ENCODE results near the gene PSME1.

PSME1 gene

GRCh38 chr14:24116128-24116814 lies 19.7 kb upstream of the PSME1 start:
- H3K36me3 Mint-ChIP-seq (ENCODE audit: low read depth) = peaks cover 40% of the 10 kb centered on the region
- no peak for DNase-seq
- no peak overlapping the region for H3K27ac Mint-ChIP-seq
- H3K4me3 Mint-ChIP-seq = peak overlapping the region; percentile 98
- peaks cover 17% of the 10 kb centered on the region for H3K4me1 Mint-ChIP-seq
- H3K27me3 Mint-ChIP-seq (ENCODE audit: low read depth, poor library complexity) = peaks cover 10% of the 10 kb centered on the region
- TF ChIP-seq CTCF (IDR thresholded peaks at IDR 0.05) = no peak
- no peaks in the 10 kb centered on the region for H3K9me3 Mint-ChIP-seq

DNA sequence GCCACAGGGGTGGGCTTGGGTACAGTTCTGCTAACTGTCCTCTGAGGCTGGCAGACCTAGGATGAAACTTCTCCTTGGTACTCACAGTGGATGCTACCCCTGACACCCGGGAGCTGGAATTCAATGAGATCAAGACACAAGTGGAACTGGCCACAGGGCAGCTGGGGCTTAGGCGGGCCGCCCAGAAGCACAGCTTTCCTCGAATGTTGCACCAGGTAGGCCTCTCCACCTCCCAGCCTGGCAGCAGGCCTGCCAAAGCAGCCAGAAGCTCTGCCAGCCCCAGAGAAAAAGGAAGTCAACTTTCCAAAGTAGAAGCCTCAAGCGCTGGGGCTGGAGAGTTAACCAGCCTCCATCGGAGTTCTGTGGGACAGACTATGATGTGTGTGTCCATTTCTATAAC lies 18.8 kb upstream of the PSME1 start:
- no peak overlapping the region for H3K27ac Mint-ChIP-seq
- no peak for TF ChIP-seq CTCF (IDR thresholded peaks at IDR 0.05)
- H3K27me3 Mint-ChIP-seq (ENCODE audit: low read depth, poor library complexity) = peaks cover 14% of the 10 kb centered on the region
- H3K36me3 Mint-ChIP-seq (ENCODE audit: low read depth) = peaks cover 45% of the 10 kb centered on the region
- H3K4me1 Mint-ChIP-seq = peaks cover 17% of the 10 kb centered on the region
- H3K4me3 Mint-ChIP-seq = no peak overlapping the region
- no peak for DNase-seq
- H3K9me3 Mint-ChIP-seq = no peaks in the 10 kb centered on the region

DNA sequence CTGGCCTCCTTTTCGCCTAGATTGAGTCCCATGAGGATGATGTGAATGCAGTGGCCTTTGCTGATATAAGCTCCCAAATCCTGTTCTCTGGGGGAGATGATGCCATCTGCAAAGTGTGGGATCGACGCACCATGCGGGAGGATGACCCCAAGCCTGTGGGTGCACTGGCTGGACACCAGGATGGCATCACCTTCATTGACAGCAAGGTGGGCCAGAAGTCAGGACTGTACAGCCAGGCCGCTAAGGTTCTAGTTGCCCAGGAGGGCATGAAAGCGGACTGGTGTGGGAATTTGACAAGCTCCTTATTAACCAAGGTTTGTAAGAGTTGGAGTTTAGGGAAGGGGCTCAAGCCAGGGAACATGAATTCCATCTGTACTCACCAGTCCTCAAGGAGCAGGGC lies 16.3 kb upstream of the PSME1 start:
- H3K4me1 Mint-ChIP-seq = peaks cover 17% of the 10 kb centered on the region
- no peak for TF ChIP-seq CTCF (IDR thresholded peaks at IDR 0.05)
- peaks cover 51% of the 10 kb centered on the region for H3K36me3 Mint-ChIP-seq (ENCODE audit: low read depth)
- no peak overlapping the region for H3K27ac Mint-ChIP-seq
- no peaks in the 10 kb centered on the region for H3K9me3 Mint-ChIP-seq
- peaks cover 14% of the 10 kb centered on the region for H3K27me3 Mint-ChIP-seq (ENCODE audit: low read depth, poor library complexity)
- no peak for DNase-seq
- H3K4me3 Mint-ChIP-seq = no peak overlapping the region

DNA sequence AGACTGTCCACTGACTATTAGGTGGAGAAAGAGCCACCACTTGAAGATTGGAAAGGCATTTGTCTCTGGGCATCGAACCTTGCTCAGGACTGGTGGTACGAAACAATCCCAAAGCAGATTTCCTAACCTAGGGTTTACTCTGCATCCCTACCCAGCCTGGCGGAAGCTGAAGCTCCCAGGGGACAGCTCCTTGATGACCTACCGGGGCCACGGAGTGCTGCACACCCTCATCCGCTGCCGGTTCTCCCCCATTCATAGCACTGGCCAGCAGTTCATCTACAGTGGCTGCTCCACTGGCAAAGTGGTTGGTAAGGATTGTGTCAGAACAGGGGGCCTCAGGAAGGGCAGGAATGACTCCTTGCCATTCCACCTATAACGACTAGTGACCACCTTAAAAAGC lies 14.8 kb upstream of the PSME1 start:
- H3K4me3 Mint-ChIP-seq = no peak overlapping the region

GRCh38 chr14:24122416-24122815 lies 13.6 kb upstream of the PSME1 start:
- no peak for DNase-seq
- H3K9me3 Mint-ChIP-seq = no peaks in the 10 kb centered on the region
- H3K4me1 Mint-ChIP-seq = no peaks in the 10 kb centered on the region
- H3K27me3 Mint-ChIP-seq (ENCODE audit: low read depth, poor library complexity) = peaks cover 4% of the 10 kb centered on the region
- peaks cover 47% of the 10 kb centered on the region for H3K36me3 Mint-ChIP-seq (ENCODE audit: low read depth)
- H3K4me3 Mint-ChIP-seq = no peak overlapping the region
- H3K27ac Mint-ChIP-seq = no peak overlapping the region
- no peak for TF ChIP-seq CTCF (IDR thresholded peaks at IDR 0.05)

More for the DNA sequence above, 14.8 kb upstream of the PSME1 start:
- DNase-seq = no peak
- Mint-ChIP-seq H3K27ac (no peak overlapping the region), H3K27me3 (ENCODE audit: low read depth, poor library complexity) (peaks cover 4% of the 10 kb centered on the region), H3K4me1 (peaks cover 5% of the 10 kb centered on the region), H3K9me3 (no peaks in the 10 kb centered on the region), H3K36me3 (ENCODE audit: low read depth) (peaks cover 56% of the 10 kb centered on the region)
- TF ChIP-seq CTCF (IDR thresholded peaks at IDR 0.05) = no peak

- H3K4me1 Mint-ChIP-seq = no peaks in the 10 kb centered on the region
- no peak for DNase-seq
- H3K27ac Mint-ChIP-seq = no peak overlapping the region
- no peak overlapping the region for H3K4me3 Mint-ChIP-seq
- no peaks in the 10 kb centered on the region for H3K9me3 Mint-ChIP-seq
- TF ChIP-seq CTCF (IDR thresholded peaks at IDR 0.05) = no peak
- H3K36me3 Mint-ChIP-seq (ENCODE audit: low read depth) = peaks cover 42% of the 10 kb centered on the region
- peaks cover 4% of the 10 kb centered on the region for H3K27me3 Mint-ChIP-seq (ENCODE audit: low read depth, poor library complexity)
These were observed 13.1 kb upstream of the PSME1 start for GRCh38 chr14:24122898-24123297.

Data from nephron progenitor cell (in vitro differentiated cells).